Superior temporal gyrus (tissue), 1 donor: Measurements from ENCODE around the gene PNN.
"Not testable (repeated sequence)": the region's sequence is repeated elsewhere in the genome, so short reads cannot be mapped to it uniquely, and the experiment has no call there.

Experiments
- DNase-seq: peaks from one replicate; pipeline ENCODE4 v3.0.0-alpha.2; 2016; ENCODE audit errors: extremely low spot score

The PNN gene

DNA sequence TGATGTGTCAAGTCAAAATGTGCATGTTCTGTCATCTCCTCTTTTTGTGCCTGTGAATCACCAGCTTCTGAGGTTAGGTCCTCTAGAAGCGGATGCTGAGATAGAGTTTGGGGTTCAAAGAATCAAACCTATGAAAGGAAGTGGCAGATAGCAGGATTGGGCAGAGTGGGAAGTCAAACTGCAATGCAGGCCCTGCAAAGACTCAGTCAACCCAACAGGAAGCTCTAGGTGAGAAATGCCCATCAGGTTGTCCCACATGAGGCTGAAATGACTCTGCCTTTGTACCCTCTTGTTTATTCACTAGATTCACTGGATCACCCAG lies 54.1 kb downstream of the PNN start:
- DNase-seq = no peak

GRCh38 chr14:39229601-39230110 lies 54.6 kb downstream of the PNN start:
- DNase-seq = no peak

- no peak for DNase-seq
Measured at GRCh38 chr14:39230416-39231035, 55.5 kb downstream of the PNN start.

- not testable (repeated sequence) for DNase-seq
Measured at GRCh38 chr14:39231751-39232553, 56.9 kb downstream of the PNN start.
